Measurements from ENCODE around the gene C1QTNF9B.
"Not testable (repeated sequence)": the region's sequence is repeated elsewhere in the genome, so short reads cannot be mapped to it uniquely, and the experiment has no call there.

DNA sequence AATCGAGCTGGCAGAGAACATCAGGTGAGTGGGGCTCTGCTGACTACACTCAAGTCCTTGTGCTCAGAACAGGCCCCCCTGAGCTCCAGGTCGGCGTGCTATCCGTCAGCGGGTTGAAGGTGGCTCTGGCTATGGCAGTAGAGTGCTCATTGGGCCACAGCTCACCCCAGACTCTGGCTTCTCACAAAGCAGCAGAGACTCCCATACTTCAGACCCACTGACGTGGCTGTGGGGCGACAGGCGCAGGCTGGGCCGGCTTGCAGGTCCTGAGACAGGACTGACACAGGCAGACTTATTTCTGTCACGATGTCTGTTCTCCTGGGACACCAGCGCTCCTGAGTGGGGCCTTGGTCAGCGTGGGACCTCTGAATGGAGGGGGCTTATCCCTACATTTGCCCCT is 2.6 kb downstream of the C1QTNF9B start:
- not testable (repeated sequence) for TF ChIP-seq POLR2A, CTCF (IDR thresholded peaks at IDR 0.05)

Data from adrenal gland (tissue), 5 donors.